ENCODE results near the gene SNX5. TPM values are rescaled to one million over a fixed set of nuclear protein-coding genes. Genes with fewer than 3 reads are reported as not detected.

The SNX5 gene
- total and polyA plus RNA-seq, 2 donors (not counting 1 experiment from before 2014, with no cell fraction given) = 97.8 to 128 TPM

- intact Hi-C loops (cut with micrococcal nuclease) = no loop called here
- DNase-seq = no peak
- no peaks in the 10 kb centered on the region for H3K27me3 ChIP-seq (replicated peaks in 1 of 4; ENCODE audit: control extremely low read depth in 1 of 4, control insufficient read depth in 3 of 4, insufficient read depth in 4 of 4, low read length in 3 of 4)
- no peaks in the 10 kb centered on the region for H4K20me1 ChIP-seq (ENCODE audit: control insufficient read depth, insufficient read depth, low read length, poor library complexity, severe bottlenecking)
- H3K9me3 ChIP-seq (ENCODE audit: control extremely low read depth in 1 of 3, control insufficient read depth in 2 of 3, insufficient read depth in 1 of 3, low read length in 2 of 3) = peaks cover 0 to 4% (median 0%) of the 10 kb centered on the region in 3 donors
- H3K4me1 ChIP-seq (ENCODE audit: control insufficient read depth in 2 of 2, insufficient read depth in 2 of 2, low read length in 2 of 2) = peaks cover 11 to 12% of the 10 kb centered on the region in 2 donors
- no peak overlapping the region for H3K4me2 ChIP-seq (replicated peaks; ENCODE audit: low read depth, low read length, poor library complexity, severe bottlenecking)
- 91% methylated on average over 6 of the region's 8 CpGs for WGBS (ENCODE audit: insufficient coverage)
- H3K36me3 ChIP-seq (replicated peaks in 1 of 2; ENCODE audit: control extremely low read depth in 1 of 2, control insufficient read depth in 1 of 2, extremely low read depth in 1 of 2, insufficient read depth in 2 of 2, low read length in 1 of 2) = peaks cover 0 to 7% of the 10 kb centered on the region in 2 experiments
- Mint-ChIP-seq H3K4me1 (peaks cover 20% of the 10 kb centered on the region), H3K27me3 (no peaks in the 10 kb centered on the region), H3K4me3 (no peak overlapping the region), H3K27ac (no peak overlapping the region), H3K9me3 (ENCODE audit: insufficient read depth) (no peaks in the 10 kb centered on the region)
- POLR2A ChIA-PET = no interaction called here
- ATAC-seq (ENCODE audit: low read depth) = no peak
- TF ChIP-seq EZH2 (IDR thresholded peaks at IDR 0.05; ENCODE audit: borderline replicate concordance, insufficient read depth, low read depth, low read length, poor library complexity, severe bottlenecking) (no peak), CTCF (IDR thresholded peaks at IDR 0.05) (no peak)
- H3K79me2 ChIP-seq (ENCODE audit: control insufficient read depth, insufficient read depth, low read length) = no peaks in the 10 kb centered on the region
- CTCF ChIA-PET = interaction anchor here (1.0 to 3.0 kb wide), 5 partner anchors 26 to 254 kb away, joined by 3 to 31 read pairs (median 3); partner anchors contain the start of genes MGME1, RRBP1 and SNX5
- no peak overlapping the region for H3K9ac ChIP-seq (ENCODE audit: low read length)
- H2AFZ ChIP-seq (ENCODE audit: insufficient read depth, low read depth, low read length, poor library complexity, severe bottlenecking) = no peak overlapping the region
- H3K27ac ChIP-seq (ENCODE audit: low read length in 2 of 2) = no peak overlapping the region
- H3K4me3 ChIP-seq (ENCODE audit: control extremely low read depth in 1 of 5, extremely low read depth in 1 of 5, insufficient read depth in 1 of 5, low read depth in 2 of 5, low read length in 4 of 5) = no peak overlapping the region
These were observed 32.3 kb downstream of the SNX5 start for GRCh38 chr20:17936286-17936760.

GRCh38 chr20:17935761-17936160, 32.8 kb downstream of the SNX5 start:
- CTCF ChIA-PET = interaction anchor here (1.0 to 1.8 kb wide), 4 partner anchors 31 to 430 kb away, joined by 3 to 5 read pairs (median 4); partner anchors contain the start of gene RRBP1
- H3K27me3 ChIP-seq (replicated peaks in 1 of 4; ENCODE audit: control extremely low read depth in 1 of 4, control insufficient read depth in 3 of 4, insufficient read depth in 4 of 4, low read length in 3 of 4) = no peaks in the 10 kb centered on the region
- no peak overlapping the region for H2AFZ ChIP-seq (ENCODE audit: insufficient read depth, low read depth, low read length, poor library complexity, severe bottlenecking)
- no peak overlapping the region for H3K4me2 ChIP-seq (replicated peaks; ENCODE audit: low read depth, low read length, poor library complexity, severe bottlenecking)
- 93% methylated on average over 8 of the region's 9 CpGs for WGBS (ENCODE audit: insufficient coverage)
- TF ChIP-seq CTCF (IDR thresholded peaks at IDR 0.05) (no peak), EZH2 (IDR thresholded peaks at IDR 0.05; ENCODE audit: borderline replicate concordance, insufficient read depth, low read depth, low read length, poor library complexity, severe bottlenecking) (no peak)
- H3K4me1 Mint-ChIP-seq = peaks cover 20% of the 10 kb centered on the region
- intact Hi-C loops (cut with micrococcal nuclease) = no loop called here
- H3K27ac ChIP-seq (ENCODE audit: low read length in 2 of 2) = no peak overlapping the region
- H3K9me3 ChIP-seq (ENCODE audit: control extremely low read depth in 1 of 3, control insufficient read depth in 2 of 3, insufficient read depth in 1 of 3, low read length in 2 of 3) = peaks cover 0 to 5% (median 0%) of the 10 kb centered on the region in 3 donors
- no peaks in the 10 kb centered on the region for H3K9me3 Mint-ChIP-seq (ENCODE audit: insufficient read depth)
- no peaks in the 10 kb centered on the region for H4K20me1 ChIP-seq (ENCODE audit: control insufficient read depth, insufficient read depth, low read length, poor library complexity, severe bottlenecking)
- H3K27ac Mint-ChIP-seq = no peak overlapping the region
- no peaks in the 10 kb centered on the region for H3K27me3 Mint-ChIP-seq
- no peak overlapping the region for H3K4me3 ChIP-seq (ENCODE audit: control extremely low read depth in 1 of 5, extremely low read depth in 1 of 5, insufficient read depth in 1 of 5, low read depth in 2 of 5, low read length in 4 of 5)
- ATAC-seq (ENCODE audit: low read depth) = no peak
- peaks cover 11 to 12% of the 10 kb centered on the region in 2 donors for H3K4me1 ChIP-seq (ENCODE audit: control insufficient read depth in 2 of 2, insufficient read depth in 2 of 2, low read length in 2 of 2)
- POLR2A ChIA-PET = no interaction called here
- H3K79me2 ChIP-seq (ENCODE audit: control insufficient read depth, insufficient read depth, low read length) = no peaks in the 10 kb centered on the region
- no peak for DNase-seq
- no peak overlapping the region for H3K4me3 Mint-ChIP-seq
- H3K36me3 ChIP-seq (replicated peaks in 1 of 2; ENCODE audit: control extremely low read depth in 1 of 2, control insufficient read depth in 1 of 2, extremely low read depth in 1 of 2, insufficient read depth in 2 of 2, low read length in 1 of 2) = peaks cover 0 to 2% of the 10 kb centered on the region in 2 experiments
- no peak overlapping the region for H3K9ac ChIP-seq (ENCODE audit: low read length)
